Activated T-cell treated with anti-CD3 and anti-CD28 coated beads for 24 hours (primary cell): ENCODE results near the gene DUS3L.
"Not testable (repeated sequence)": the region's sequence is repeated elsewhere in the genome, so short reads cannot be mapped to it uniquely, and the experiment has no call there.

ENCODE experiments used
- DNase-seq: peaks from one replicate; pipeline ENCODE4 v3.0.0-alpha.2; 2020; ENCODE audit warnings: low read depth

DUS3L gene

DNA sequence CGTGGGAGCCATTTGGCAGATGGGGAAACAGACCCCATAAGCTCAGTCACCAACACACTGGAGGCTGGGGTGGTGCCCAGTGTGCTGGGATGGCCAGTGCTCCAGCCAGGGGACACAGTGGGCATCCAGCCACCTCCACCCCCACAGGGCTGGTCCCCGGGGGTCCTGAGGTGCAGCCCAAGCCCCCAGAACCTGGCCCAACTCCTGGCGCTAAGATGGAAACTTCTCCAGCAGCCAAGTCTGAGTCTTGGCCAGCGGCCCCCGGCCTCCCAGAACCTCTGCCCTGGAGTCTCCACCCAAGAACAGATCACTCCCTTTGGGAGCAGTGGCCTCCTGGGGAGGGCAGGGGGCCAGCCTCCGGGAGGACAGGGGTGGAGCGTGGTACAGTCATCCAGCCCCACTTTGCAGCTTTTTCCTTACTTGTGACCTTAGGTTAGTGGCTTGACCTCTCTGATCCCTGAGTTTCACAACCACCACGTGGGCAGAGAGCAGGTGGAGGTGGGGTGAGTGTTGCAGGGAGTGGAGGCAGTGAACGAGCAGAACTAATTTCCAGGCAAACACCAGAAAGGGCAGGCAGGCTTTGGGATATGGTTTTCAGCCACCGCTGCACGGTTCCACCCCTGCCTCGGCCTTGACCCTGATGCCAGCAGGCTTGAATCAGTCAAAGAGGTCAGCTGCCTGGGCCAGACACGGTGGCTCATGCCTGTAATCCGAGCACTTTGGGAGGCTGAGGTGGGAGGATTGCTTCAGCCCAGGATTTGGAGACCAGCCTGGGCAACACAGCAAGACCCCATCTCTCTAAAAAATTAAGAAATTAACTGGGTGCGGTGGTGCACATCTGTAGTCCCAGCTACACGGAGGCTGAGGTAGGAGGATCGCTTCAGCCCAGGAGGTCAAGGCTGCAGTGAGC is 9.7 kb upstream of the DUS3L start:
- DNase-seq = no peak

DNA sequence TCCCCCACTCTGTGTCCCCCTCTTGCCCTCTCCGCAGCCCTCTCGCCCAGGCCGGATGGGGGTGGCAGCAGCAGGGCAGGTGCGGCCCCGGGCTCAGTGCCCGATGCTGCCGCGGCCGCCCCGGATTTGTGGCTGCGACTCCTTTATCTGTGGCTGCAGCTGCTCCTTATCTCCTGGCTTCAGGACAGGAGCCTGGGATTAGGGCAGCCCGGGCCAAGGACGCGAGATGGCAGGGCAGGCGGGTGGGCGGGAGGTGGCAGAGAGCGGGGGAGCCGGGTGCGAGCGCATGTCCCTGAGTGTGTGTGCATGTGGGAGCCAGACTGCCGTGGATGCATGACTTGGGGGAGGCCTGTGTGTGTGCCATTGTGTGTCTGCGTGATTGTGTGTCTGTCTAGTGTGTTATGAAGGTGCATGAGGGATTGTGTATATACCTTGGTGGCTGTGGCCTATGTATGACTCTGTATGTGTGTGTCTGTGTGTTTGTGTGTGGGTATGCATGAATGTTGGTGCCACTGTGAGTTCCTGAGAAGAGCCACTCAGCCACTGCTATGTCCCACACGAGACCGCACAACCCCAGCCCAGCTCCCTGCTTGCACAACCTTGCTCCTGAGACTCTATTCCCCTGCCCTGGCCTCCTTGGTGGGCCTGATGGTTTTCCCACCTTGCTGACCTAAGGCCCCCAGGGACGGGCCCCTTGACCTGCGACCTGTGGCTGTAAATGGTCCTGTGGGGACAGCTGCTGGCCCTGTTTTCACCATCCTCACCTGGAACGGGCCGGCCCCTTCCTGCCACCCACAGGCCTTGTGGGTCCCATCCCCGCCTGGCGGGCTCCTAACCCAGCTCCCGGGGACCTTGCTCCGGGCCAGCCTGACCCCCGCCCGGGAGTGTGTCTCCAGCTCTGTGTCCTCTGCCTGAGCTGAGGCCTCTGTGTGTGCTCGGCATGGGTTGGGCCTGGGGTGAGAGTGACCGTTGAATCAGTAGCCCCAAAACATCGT is 8.6 kb upstream of the DUS3L start:
- no peak for DNase-seq

DNA sequence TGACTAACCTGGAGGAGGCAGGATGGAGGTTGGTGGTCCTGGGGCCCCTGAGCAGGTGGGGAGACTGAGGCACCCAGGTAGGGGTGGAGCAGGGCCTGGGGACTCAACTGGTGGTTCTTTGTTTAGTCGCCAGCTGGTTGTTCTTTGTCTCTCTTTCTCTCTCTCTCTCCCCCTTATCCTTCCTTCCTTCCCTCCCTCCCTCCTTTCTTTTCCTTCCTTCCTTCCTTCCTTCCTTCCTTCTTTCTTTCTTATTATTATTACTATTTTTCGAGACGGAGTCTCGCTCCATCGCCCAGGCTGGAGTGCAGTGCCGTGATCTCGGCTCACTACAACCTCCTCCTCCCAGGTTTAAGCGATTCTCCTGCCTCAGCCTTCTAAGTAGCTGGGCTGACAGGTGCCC is 7.3 kb upstream of the DUS3L start:
- DNase-seq = no peak

DNA sequence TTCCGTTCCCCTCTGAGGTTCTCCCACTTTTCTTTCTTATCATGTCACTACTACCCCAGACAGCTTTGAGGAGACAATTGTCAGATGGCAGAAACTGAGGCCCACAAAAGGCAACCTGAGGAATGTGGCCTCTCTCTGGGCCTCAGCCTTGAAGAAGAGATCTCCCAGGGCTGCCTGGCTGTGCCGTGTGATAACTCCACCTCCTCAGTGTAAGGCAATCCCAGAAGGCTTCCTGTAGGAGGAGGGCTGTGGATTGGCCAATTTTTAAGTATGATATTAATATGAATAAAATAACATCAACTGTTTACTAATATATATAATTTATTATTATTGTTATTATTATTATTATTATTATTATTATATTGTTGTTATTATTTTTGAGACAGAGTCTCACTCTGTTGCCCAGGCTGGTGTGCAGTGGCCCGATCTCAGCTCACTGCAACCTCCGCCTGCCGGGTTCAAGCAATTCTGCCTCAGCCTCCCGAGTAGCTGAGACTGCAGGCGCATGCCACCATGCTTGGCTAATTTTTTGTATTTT is 4.5 kb upstream of the DUS3L start:
- no peak for DNase-seq

DNA sequence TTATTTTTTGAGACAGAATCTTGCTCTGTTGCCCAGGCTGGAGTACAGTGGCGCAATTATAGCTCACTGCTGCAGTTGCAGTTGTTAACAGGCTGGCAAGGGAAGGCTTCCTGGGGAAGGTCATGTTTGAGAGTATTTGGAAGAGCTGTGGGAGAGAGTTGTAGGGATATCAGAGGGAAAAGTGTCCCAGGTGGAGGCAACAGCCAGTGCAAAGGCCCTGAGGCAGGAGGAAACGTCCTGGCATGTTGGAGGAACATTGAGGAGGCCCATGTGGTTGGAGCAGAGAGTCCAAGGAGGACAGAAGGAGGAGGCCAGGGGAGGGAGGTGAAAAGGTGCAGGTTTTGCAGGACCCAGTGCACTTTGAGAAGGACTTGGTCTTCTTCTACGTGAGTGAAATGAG is 2.2 kb upstream of the DUS3L start:
- DNase-seq = no peak

DNA sequence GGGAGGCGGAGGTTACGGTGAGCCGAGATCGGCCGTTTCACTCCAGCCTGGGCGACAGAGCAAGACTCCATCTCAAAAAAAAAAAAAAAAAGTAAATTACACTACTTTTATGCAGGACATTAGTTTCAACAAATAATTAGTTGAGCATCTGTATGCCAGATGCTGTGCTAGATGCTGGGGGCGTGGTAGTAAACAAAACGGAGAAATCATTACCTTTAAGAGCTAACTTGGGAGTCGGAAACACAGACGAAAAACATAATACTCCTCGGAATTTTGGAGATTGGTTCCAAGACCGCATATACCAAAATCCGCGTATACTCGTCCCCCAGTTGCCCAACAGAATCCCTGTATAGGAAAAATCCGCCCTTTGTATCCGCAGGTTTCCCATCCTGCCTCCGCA is 1.3 kb upstream of the DUS3L start:
- no peak for DNase-seq

DNA sequence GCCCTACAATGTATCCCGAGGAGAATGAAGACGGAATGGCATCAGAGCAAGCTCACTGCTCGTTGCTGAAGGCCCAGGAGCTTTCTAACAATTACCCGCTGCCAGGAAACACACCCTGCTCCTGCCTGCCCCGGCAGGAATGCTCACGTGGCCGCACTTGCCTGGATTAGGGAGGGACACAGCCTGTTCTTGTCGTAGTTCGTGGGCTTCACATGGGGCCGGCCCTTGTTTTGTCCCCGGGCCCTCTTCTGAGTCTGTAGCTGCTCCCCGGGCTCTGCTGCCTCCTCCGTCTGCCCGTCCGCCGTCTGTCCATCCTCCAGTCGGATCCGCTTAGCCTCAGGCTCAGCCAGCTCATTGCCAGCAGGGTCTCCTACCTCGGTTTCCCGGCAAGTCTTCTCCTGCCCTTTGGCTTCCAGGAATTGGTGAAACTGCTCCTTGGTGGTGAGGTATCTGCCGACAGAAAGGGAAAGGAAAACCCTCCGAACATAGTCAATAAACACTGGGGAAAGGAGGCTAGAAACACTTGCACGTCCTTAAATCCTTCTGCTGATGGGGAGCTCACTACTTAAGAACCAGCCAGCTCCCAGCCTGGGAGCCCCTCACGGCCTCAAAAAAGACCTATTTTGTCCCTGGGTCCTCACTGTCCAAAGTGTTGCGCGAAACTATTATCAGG is 941 bp downstream of the DUS3L start:
- DNase-seq = no peak

DNA sequence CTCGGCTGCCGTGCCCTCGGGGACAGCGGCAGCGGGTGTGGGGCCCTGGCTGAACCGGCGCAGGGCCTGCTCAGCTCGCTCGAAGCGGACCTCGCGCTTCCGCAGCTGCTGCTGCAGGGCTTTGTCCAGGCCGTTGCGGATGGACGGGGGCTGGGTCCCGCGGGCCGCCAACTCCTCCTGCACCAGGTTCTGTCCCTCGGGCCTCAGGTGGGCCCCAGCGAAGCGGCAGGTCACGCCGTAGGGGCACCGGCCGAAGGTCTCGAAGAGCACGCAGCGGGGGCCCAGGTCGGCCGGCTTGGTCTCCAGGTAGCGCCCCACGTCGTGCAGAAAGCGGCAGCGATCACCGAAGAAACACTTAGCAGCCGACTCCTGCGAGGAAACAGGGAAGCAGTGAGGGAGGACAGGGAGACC is 1.6 kb downstream of the DUS3L start:
- no peak for DNase-seq

DNA sequence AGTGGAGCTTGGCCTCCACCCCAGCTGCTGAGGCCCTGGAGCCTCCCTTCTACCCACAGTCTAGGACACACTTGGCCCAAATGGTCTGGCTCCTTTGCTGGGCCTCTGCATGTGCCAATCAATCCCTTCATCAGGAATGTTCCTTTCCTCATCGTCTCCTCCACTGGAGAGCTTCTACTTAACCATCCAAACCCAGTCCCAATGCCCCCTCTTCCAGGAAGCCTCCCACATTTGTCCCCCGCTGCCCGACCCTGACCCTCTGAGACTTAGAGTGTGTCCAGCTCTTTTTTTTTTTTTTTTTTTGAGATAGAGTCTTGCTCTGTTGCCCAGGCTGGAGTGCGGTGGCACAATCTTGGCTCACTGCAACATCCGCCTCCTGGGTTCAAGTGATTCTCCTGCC is 2.5 kb downstream of the DUS3L start:
- no peak for DNase-seq

DNA sequence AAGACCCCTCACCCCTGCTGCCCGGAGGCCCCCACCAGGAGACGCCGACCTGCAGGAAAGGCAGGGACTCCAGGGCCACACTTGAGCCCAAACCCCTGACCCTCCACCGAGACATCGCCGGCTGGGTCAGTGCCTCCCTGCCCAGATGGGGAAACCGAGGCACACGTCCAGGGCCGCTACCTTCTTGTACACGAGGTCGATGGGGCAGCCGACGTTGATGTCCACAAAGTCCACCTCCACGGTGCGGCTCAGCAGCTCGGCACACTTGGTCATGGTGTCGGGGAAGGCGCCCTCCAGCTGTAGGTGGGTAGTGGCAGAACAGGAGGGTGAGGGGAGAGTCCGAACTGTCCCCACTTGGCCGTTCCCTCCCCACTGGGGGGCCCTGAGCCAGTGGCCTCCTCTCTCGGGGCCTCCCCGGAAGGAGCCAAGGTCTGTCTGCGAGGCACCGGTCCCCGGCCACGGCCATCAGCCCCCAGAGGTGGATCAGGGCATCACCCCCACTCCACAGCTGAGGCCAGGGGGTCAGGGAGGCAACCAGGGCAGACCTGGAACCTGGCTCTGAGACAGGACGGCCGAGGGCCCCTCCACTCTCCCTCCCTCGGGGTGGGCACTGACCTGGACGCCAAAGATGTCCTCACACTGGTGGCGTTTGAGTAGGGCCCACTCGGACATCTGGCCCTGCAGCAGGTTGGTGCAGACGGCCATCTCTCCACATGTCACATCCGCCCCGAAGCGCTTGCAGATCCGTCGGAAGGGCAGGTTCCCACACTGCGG is 3.4 kb downstream of the DUS3L start:
- DNase-seq = no peak

DNA sequence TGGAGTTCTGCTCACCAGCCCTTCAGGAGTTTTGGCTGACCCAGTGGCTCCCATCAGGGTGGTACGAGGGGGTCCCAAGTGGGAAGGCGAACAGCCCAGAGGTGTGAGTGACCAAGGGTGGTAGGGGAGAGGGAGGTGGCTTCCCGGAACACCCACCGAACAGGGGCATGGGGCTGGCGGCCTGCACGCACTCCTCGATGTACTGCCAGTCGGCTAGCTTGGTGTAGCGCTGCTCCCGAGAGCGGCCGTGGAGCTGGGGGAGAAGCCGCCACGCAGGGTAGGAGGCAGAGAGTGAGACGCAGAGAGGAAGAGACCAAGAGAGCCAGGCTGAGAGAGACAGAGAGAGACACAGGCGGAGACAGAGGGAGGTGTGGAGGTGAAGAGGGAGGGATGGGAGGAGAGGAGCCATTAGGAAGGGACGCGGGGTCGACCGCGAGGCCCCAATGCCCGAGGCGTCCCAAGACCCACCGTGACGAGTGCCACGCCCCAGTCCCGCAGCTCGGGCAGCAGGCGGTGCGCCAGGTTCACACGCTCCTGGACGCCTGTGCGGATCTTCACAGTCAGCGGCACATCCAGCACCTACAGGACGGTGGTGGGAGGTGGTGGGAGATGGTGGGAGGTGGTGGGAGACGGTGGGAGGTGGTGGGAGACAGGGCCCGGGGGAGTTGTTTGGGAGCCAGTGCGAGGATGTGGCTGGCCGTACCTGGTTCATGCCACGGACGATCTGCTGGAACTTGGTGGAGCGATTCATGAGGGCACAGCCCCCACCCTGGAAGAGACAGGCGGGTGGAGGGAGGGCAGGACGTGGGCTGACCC is 4.2 kb downstream of the DUS3L start:
- no peak for DNase-seq

DNA sequence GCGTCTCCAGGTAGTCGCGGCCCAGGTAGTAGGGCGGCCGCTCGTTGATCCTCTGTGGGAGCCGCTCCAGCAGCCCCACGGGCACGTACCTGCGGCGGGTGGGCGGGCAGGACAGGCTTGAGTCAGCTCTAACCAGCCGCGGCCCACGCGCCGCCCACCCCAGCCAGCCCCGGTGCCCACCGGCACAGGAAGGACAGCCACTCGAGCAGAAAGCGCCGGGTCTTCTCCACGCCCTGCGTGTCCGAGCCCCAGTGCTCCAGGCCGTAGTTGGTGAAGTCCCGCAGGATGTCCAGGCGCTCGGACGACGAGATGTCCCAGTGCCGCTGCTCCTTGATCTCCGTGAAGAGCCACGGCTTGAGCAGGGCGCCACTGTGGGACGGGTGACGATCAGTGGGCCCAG is 5.5 kb downstream of the DUS3L start:
- no peak for DNase-seq

DNA sequence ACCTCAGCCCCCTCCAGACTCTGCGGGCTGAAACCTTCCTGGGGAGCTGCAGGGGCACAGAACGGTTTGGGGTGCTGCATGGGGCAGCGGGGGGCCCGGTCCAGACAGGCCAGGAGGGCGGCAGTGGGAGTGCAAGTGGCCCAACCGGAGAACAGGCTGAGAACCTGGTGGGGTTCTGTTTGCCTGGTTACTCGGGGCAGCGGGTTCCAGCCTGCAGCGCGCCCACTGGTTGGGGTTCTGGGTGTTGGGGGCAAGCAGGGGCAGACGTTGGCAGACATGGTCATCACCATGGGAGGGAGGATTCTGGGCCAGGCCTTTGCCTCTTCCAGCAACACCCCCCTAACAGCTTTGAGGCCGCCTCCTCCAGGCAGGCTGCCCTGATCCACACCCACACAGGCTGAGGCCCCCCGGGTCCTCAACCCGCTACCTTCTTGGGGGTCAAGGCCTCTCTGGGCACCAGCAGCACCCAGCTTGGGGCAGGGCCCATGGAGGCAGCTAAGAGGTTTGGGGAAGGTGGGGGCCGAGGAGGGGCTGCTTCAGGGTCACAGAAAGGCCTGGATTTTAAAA is 6.3 kb downstream of the DUS3L start, which contains the start of gene PRR22:
PRR22 (minus strand) TSS at position 166 of the 567 bp plus-strand sequence; CDS start at position 80, 86 bp downstream.
- DNase-seq = no peak

DNA sequence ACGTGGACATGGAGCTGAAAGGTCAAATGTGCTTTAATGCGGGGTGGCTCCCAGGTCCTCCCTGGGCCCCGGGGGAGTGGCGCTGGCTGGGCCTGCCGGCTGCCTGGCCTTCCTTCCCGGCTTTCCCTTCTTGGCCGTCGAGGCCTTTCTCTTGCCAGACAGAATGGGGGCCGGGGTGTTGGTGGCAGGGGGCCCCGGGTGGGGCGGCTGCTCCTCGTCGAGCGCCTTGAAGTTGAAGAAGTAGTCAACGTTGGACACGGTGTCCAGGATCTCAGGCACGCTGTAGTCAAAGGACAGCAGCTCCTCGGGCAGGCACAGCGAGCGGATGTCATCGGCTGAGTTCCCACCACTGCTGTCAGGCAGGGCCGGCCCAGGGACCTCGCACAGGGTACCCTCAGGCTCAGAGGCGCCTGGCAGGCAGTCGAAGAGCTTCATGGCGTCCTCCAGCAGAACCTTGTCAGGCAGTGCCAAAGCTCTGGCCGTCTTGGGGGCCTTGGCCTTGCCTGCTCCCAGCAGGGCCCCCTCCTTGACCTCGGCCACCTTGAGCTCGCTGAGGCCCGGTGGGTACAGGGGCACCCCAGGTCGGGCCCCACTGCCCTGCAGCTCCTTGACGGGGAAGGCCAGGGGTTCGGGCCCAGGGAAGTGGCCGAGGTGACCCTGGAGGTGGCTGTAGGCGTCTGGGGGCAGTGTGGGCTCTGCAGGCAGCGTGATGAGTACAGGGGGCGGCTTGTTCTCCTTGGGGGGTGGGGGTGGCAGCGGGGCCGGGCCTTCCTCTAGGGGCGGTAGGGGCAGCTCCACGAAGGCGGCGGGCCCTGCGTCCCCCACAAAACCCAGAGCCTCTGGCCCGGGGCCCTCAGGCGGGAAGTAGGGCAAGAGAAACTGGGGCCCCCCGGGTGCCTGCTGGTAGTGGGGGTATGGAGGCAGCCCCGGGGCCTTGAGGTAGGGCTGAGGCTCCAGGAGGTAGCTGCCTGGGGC is 7.7 kb downstream of the DUS3L start:
- no peak for DNase-seq

DNA sequence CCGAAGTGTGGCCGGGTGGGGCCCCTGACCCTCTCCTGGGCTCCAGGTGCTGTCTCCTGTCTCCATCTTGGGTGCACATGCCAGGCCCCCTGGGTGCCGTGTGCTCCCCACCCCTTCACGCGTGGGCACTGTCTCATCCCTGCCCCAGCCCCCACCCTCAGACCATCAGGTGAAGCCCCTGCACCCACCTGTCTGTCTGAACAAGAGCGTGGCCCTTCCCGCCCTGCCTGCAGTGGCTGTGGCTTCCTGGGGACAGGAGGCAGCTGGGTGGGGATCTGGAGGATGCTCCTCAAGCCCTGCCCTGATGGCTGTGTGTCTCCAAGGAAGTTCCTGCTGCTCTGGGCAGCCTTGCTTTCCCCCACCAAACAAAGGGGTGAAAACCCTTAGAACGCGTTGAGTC is 8.6 kb downstream of the DUS3L start:
- no peak for DNase-seq

DNA sequence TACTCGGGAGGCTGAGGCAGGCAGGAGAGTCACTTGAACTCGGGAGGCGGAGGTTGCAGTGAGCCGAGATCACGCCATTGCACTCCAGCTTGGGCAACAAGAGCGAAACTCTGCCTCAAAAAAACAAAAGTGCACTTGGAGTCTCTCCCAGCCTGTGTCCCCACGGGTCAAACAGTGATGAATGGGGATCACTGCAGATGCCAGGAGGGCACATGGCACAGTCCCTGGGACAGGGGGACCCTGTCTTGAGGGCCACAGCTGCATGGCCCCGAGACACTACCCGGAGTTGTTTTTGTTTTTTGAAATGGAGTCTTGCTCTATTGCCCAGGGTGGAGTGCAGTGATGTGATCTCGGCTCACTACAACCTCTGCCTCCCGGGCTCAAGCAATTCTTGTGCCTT is 10.0 kb downstream of the DUS3L start:
- DNase-seq = not testable (repeated sequence)

DNA sequence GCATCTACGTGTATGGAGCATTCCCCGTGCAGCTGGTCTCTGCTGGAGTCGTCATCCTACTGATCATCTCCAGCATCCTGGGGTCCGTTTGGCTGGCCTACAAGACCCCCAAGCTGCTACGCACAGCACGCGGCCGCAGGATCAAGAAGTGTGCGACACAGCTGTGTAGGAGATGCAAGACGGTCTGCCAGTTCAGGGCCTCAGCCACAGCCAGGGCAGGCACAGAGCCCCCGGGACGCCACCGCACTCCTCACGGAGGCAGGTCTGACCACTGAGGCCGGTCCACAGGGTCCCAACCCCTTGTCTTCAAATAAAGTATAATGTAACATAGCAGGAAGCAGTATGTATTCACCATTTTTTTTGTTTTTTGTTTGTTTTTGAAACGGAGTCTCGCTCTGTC is 12.6 kb downstream of the DUS3L start:
- DNase-seq = no peak

DNA sequence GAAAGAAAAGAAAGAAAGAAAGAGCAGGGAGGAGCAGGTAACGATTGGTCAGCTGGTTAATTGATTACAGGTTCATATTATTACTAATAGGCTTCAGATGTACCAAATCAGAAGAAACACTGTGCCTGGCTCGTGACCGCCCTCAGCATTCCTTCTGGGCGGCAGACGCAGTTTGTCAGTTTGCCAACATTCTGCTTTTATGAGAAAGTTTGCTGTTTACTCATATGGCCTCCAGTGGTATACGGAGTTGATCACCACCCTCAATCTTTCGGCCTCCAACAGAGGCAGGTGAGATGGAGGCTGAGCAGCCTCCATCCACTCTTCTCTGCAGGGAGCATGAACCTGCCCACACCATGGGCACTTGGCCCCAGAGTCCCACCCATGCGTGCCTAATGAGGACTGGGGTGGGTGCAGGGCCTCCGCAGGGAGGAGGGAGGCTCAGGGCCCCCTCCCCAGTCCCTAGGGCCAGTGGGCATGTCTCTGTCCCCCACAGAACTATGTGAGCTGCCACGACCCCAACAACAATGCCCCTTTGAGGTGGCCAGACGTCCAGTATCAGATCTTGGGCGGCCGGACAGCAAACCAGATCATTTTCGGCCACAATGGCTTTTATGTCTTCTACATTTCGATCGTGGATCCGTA is 15.2 kb downstream of the DUS3L start:
- no peak for DNase-seq
